ENCODE data around the gene ELF4.

The ELF4 gene

GRCh38 chrX:130081421-130082045 is 28.8 kb downstream of the ELF4 start:
- Mint-ChIP-seq H3K27me3 (ENCODE audit: low read depth) (peaks cover 3% of the 10 kb centered on the region), H3K36me3 (ENCODE audit: low read depth) (no peaks in the 10 kb centered on the region), H3K27ac (peak overlapping the region in 2 of 3 experiments; percentile 1 to 65), H3K4me3 (no peak overlapping the region), H3K9me3 (peaks cover 12% of the 10 kb centered on the region), H3K4me1 (peaks cover 21% of the 10 kb centered on the region)
- TF ChIP-seq, protein P1, sequence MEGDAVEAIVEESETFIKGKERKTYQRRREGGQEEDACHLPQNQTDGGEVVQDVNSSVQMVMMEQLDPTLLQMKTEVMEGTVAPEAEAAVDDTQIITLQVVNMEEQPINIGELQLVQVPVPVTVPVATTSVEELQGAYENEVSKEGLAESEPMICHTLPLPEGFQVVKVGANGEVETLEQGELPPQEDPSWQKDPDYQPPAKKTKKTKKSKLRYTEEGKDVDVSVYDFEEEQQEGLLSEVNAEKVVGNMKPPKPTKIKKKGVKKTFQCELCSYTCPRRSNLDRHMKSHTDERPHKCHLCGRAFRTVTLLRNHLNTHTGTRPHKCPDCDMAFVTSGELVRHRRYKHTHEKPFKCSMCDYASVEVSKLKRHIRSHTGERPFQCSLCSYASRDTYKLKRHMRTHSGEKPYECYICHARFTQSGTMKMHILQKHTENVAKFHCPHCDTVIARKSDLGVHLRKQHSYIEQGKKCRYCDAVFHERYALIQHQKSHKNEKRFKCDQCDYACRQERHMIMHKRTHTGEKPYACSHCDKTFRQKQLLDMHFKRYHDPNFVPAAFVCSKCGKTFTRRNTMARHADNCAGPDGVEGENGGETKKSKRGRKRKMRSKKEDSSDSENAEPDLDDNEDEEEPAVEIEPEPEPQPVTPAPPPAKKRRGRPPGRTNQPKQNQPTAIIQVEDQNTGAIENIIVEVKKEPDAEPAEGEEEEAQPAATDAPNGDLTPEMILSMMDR (IDR thresholded peaks at IDR 0.05; ENCODE audit: unreplicated experiment in 3 of 3) = no peak

DNA sequence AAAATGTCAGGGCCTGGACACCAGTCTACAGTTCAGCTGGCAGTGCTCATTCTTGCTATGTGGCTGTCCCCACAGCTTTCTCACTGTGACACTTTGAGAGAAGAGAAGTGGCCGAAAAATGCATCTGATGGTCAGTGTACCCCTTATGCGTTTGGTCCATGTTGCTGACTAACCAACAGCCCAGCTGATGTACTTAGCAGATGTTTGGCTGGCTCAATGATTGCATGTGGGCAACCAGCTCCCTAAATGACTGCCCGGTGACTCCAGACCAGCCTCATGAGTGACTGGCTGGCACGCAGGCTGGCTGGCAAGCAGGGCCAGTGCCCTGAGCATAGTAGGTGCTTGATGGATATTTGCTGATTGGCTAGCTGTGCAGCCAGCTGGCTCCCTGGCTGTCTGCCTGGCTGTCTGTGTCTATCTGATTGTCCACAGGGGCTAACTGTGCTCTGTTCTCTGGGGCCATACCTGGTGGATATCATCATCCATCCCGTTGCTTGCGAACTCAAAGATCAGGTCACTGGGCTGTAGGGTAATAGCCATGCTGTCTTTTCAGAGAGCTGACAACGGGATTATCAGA is 29.4 kb downstream of the ELF4 start:
- Mint-ChIP-seq H3K36me3 (ENCODE audit: low read depth) (no peaks in the 10 kb centered on the region), H3K9me3 (peaks cover 12% of the 10 kb centered on the region), H3K27me3 (ENCODE audit: low read depth) (peaks cover 3% of the 10 kb centered on the region), H3K4me3 (no peak overlapping the region), H3K4me1 (peaks cover 17% of the 10 kb centered on the region), H3K27ac (no peak overlapping the region)
- TF ChIP-seq, protein P1 (IDR thresholded peaks at IDR 0.05; ENCODE audit: unreplicated experiment in 3 of 3) = no peak

DNA sequence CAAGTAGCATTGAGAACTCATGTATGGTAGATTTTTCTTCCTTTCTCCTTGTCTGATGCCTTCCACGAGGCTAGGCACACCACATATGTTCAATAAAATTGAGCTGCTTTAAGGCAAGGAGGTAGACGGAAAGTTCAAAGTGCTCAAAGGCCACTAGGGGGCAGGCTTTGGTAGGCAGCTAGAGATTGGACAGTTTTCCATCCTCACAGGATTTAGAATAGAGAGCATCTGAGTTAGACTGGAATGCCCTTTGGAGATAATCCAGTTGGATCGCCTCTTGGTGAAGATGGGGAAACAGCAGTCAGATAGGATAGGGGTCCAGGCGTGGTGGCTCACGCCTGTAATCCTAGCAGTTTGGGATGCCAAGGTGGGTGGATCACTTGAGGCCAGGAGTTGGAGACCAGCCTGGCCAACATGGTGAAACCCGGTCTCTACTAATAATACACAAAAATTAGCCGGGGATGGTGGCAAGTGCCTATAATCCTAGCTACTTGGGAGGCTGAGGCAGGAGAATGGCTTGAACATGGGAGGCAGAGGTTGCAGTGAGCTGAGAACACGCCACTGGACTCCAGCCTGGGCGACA is 30.4 kb downstream of the ELF4 start:
- H3K27me3 Mint-ChIP-seq (ENCODE audit: low read depth) = peaks cover 7% of the 10 kb centered on the region
- H3K27ac Mint-ChIP-seq = peak overlapping the region in 2 of 3 experiments; percentile 9 to 13
- no peaks in the 10 kb centered on the region for H3K36me3 Mint-ChIP-seq (ENCODE audit: low read depth)
- TF ChIP-seq, protein P1 (IDR thresholded peaks at IDR 0.05; ENCODE audit: unreplicated experiment in 3 of 3) = peak; percentile 60 to 73 (median 63)
- peaks cover 17% of the 10 kb centered on the region for H3K4me1 Mint-ChIP-seq
- H3K4me3 Mint-ChIP-seq = no peak overlapping the region
- peaks cover 16% of the 10 kb centered on the region for H3K9me3 Mint-ChIP-seq

- Mint-ChIP-seq H3K36me3 (ENCODE audit: low read depth) (peaks cover 3% of the 10 kb centered on the region), H3K27me3 (ENCODE audit: low read depth) (peaks cover 4% of the 10 kb centered on the region), H3K9me3 (peaks cover 12% of the 10 kb centered on the region), H3K4me3 (no peak overlapping the region), H3K27ac (no peak overlapping the region), H3K4me1 (peaks cover 5% of the 10 kb centered on the region)
- TF ChIP-seq, protein P1 (IDR thresholded peaks at IDR 0.05; ENCODE audit: unreplicated experiment in 3 of 3) = no peak
These were observed 34.5 kb downstream of the ELF4 start for GRCh38 chrX:130075777-130076176.

- TF ChIP-seq, protein P1 (IDR thresholded peaks at IDR 0.05; ENCODE audit: unreplicated experiment in 3 of 3) = no peak
- Mint-ChIP-seq H3K27me3 (ENCODE audit: low read depth) (peaks cover 6% of the 10 kb centered on the region), H3K4me1 (no peaks in the 10 kb centered on the region), H3K4me3 (no peak overlapping the region), H3K27ac (peak overlapping the region in 1 of 3 experiments; percentile 65), H3K9me3 (peaks cover 10% of the 10 kb centered on the region), H3K36me3 (ENCODE audit: low read depth) (peaks cover 5% of the 10 kb centered on the region)
These were observed 38.0 kb downstream of the ELF4 start for GRCh38 chrX:130072345-130072740.
